GM19372 (cell line): ENCODE measurements around the gene PXN.
A peak's percentile ranks its signal among the peaks of the same experiment; 100 is the strongest.
"Not testable (repeated sequence)": the region's sequence is repeated elsewhere in the genome, so short reads cannot be mapped to it uniquely, and the experiment has no call there.

Experiments
- ATAC-seq: cut with Tn5 transposase; IDR thresholded peaks from one replicate; pipeline ENCODE4 v1.9.1; 2021; ENCODE audit warnings: mild to moderate bottlenecking, low read depth, moderate library complexity; ENCODE audit not compliant: unreplicated experiment

PXN gene

DNA sequence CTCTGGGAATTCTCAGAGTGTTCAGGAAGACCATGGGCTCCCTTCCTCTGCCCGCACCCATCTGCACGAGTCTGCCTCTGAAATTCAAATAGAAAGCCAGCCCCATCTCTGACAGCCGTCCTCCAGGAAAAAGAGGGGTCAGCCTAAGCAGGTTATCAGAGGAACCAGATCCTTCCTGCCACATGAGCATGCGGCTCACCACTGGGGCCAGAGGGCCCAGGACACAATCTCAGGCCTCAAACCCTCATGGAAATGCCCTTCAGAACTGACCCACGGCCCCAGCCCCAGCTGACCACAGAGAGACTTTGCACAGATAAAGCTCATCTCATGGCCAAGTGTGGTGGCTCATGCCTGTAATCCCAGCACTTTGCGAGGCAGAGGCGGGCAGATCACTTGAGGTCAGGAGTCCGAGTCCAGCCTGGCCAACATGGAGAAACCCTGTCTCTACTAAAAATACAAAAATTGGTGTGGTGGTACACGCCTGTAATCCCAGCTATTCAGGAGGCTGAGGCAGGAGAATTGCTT, 23.2 kb downstream of the PXN start:
- no peak for ATAC-seq

- ATAC-seq = no peak
These were observed 23.8 kb downstream of the PXN start for GRCh38 chr12:120241561-120242274.

DNA sequence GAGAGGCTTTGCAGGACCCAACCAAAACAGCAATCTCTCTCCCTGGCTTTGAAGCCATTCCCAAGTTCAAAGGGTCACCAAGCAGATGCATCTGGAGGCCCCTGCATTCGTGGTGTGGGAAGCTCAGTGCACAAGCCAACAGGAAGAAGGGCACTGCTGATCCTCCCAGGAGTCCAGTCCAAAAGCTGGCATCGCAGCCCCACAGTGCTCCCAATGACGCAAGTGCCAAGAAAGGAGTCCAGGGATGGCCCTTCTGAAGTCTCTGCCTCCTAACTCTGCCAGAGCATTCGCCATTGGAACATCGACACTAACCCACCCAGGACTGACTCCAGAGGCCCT, 25.1 kb downstream of the PXN start:
- ATAC-seq = no peak

DNA sequence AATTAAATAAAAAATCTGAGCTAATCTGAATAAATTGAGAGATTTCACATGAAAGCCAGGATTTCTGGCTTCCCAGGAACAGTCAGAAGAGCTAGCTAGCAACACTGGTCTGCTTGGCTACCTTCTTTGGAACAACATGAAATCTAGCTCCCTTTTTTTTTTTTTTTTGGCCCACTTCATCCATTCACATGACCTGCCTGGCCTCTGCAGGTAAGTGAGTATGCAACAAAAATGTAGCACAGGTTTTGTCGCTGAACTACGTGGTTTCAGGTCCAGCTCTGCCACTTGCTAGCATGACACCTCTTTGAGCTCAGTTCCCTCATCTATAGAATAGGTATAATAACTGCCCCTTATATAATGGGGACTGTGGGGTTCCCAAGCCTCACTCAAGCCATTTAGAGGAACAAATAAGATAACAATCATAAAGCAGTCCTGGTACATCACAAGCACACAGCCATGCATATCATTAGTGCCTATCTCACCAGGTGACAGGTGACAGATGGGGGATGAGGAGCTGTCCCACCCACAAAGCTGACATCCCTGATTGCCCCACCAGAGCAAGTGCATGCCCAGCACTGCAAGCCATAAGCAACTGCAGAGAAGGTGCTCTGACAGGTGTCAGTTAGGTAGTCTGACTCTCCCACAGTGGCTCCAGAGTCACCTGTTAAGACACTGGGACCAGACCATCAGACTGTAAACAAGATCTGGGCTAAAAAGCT, 25.6 kb downstream of the PXN start:
- no peak for ATAC-seq

DNA sequence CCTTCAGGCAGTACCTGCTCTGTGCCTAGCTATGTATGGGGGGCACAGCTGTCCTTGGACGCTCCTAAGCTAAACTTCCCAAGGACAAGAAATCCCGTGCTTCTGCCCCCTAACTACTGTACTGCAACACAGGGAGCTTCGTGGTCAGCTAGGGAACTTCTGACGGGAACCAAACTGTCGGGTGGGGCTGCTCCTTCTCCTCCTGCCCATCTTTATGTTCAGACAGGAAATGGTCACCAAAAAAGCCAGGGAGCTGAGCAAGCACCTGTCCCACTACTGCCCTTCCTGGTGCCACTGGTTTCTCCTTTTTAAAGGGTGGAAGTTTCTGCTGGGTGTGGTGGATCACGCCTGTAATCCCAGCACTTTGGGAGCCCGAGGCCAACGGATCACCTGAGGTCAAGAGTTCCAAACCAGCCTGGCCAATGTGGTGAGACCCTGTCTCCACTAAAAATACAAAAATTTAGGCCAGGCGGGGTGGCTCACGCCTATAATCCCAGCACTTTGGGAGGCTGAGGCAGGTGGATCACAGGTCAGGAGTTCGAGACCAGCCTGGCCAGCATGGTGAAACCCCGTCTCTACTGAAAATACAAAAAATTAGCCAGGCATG, 26.6 kb downstream of the PXN start:
- no peak for ATAC-seq

DNA sequence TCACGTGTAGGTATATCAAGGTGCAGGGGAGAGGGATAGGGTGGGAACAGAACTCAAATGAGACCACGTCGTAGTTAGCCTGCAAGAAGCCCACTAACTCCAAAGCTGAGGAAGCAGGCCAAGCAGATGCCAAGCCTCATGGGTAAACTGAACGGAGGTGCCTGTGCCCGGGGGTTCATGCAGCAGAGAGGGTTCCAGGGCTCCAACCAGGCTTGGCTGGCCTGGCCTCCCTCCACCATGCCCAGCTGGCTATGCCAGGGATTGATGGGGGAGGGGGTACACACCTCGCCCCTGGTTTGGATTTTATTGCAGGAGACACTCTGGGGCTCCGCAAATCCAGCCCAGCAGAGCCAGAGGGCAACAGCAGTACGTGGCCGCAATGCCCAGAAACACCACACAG, 27.3 kb downstream of the PXN start:
- ATAC-seq = no peak

DNA sequence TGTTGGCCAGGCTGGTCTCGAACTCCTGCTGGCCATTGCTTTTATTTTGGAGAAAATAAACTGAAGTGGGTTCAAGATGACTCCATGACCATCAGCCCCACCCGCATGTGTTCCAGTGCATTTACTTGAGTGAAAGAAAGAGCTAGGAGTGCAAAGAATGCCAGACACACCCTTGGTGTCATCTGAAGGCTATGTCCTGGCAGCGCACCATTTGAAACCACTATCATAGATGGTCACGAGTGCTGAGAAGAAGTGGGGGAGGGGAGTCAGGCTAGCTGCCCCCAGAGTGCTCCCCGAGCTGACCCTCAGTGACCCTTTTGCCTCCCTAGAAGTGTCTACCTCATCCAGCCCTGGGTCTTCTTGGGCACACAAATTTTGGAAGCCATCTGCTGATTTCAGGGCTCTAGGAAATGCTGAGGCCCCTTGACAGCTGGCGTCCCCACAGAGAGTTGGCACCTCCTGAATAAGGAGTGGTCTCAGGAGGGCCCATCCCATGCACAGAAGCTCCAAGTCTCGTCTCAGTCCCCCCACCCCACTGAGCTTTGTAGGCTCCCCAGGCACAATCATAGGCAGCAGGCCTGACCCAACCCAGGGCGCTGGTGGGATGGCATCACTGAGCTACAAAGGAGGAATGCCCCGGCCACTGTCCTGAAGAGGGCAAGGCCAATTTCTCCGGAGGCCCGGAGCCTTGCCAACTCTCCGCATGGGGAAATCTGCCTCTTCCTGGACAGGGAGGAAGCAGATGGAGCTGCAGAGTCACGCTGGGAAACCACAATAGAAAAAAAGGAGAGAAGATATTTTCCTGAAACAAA, 28.0 kb downstream of the PXN start:
- ATAC-seq = no peak

- not testable (repeated sequence) for ATAC-seq
These were observed 28.7 kb downstream of the PXN start for GRCh38 chr12:120236809-120237208.

DNA sequence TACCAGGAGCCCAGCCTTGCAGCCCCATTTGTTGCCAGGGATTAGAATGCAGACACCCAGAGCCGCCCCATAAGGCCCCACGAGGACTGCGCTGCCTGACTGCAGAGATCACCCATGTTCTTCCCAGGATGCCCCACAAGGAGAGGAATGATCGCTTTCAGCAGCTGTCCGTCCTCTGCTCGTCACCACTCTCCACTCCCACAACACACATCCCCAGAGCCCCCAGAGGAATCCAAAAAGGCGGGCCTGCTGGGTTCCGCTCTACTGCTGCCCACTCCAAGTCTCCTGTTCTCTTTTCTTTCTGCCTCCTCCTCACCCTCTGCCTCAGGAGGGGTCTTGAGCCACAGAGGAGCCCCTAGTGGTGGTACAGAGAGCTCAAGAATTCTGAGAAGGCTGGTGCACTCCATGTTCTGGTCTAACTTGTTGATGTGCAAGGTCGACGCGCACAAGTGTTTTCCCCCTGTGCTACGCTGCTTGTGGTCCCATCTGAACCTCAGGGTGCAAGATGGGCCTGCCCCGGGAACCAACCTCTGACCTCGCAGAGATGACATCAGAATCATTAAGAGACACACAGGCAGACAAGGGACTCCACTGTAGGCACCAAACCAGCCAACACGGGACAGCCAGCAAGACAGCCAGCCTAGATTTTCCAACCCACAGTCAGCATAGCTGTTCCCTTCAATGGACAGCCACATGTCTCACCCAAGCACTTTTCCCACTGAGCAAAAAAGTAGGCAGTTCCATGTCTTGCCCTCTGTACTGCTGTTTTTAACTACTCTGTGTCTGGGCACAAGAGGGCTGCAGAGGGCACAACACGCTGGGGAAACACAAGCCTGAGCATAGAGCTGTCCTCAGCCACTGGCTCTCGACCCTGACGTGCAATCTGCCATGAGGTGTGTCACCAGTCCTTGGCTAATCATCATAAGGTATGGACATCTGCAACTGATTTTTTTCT, 29.9 kb downstream of the PXN start:
- no peak for ATAC-seq

GRCh38 chr12:120234643-120235368, 30.7 kb downstream of the PXN start:
- no peak for ATAC-seq

DNA sequence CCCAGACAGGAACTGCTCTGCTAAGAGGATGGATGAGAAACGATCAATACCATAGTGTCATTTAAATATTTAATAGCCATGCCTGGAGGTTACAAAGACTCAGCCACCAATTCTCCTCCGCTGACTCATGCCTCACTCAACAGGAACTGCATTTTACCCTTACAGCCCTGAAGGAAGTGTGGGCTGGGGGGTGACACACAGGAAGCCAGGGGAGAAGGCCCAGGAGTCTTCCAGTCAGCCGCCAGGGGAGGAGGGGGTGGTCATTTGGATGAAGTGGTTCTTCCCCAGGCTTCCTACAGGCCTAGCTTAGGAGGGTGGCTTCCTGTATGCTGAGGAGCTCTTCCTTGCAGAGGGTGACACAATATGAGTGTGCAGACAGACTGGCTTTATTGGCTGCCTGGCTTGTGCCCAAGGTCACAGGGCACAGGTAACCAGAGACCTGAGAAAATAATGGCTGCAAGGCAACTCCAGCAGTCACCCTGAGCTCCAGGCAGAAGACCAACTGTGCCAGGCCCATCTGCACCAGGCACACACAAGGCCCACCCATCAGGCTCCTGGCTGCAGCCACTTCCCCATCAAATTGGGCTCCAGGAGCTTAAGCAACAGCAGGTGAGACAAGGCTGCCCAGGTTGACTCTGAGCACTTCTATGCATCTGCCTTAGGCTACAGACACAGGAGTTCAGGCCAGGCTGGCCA, 34.1 kb downstream of the PXN start:
- ATAC-seq = no peak

- no peak for ATAC-seq
These were observed 34.6 kb downstream of the PXN start for GRCh38 chr12:120230974-120231315.

DNA sequence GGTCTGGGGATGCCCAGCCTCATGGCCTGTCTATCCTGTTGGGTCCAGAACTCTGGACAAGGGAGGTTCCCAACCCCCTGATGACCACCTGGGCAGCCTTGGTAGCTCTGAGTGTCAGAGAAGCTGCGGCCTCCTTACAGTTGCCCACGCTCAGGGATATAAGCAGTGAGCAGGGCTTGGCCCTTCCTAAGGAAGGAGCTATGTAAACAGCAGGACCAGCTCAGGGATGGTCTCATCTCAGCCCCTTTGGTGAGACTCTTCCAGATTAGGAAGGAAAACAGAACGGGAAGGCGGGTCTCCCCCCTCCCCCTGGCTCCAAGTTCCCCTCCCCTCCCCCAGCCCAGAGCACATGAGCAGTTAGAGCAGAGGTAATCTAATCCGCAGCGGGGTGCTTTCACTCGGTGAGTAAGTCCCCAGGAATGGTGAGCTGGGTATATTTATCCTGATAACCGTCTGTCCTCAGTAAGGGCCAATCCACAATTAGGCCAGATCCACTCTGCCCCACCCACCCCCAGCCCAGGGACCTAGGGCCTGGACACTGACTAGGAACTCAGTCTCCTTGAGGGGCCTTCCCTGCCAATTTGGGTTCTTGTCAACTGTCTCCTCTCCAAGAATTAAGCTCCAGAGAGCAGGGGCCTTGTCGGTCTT, 35.1 kb downstream of the PXN start:
- ATAC-seq = no peak

DNA sequence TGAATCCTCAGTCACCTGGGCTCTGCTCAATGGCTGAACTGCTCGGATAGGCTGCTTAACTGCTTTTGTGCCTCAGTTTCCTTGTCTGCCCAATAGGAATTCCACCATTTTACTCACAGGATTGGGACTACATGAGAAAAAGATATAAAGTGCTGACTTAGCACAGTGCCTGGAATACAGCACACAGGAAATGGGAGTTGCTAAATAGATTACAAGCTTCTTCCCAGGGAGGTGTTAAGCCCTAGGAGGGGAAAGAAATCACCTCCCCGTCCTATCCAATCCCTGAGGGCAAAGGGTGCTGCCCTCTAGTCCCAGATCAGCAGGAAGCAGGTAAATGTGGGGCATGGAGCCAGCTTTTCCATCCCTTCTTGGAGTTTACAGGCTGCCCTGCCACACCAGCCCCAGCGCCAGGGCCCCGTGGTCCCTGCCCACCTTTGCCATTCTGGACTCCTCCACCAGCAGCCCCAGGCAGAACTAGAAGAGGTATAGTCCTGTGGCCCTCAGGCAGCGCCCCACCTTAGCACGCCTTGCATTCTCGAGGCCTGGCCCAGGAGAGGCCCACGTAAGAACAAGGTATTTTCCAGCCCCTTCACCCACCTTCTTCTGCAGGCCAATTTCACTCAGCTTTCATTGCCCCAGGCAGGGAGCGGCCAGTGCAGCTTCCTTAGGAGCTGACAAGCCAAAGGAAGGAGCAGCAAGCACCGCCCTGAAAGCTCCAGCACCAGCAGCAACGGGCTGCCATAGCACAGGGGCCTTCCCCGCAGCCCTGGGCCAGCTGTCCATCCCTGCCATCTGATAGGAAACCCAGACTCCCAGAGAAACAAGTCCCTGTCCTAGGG, 35.8 kb downstream of the PXN start:
- ATAC-seq = no peak

DNA sequence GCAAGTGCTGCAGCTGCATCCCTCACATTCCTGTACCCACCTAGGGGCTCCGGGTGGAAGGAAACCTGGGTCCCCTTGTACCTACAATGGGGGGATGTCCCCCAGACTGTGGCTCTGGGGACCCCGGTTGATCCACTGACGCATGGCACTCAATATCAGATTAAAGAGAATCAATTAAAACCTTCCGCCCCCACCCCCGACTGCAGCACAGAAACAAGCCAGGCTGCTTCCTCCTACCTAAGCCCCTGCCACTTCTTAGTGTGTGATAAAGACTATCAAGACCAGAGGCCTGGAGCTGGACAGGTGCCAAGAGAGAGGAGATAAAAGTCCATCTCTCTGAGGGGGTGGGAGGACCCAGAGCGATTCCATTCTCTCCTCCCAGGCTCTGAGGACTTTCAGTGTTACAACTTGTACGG, 36.5 kb downstream of the PXN start:
- no peak for ATAC-seq

DNA sequence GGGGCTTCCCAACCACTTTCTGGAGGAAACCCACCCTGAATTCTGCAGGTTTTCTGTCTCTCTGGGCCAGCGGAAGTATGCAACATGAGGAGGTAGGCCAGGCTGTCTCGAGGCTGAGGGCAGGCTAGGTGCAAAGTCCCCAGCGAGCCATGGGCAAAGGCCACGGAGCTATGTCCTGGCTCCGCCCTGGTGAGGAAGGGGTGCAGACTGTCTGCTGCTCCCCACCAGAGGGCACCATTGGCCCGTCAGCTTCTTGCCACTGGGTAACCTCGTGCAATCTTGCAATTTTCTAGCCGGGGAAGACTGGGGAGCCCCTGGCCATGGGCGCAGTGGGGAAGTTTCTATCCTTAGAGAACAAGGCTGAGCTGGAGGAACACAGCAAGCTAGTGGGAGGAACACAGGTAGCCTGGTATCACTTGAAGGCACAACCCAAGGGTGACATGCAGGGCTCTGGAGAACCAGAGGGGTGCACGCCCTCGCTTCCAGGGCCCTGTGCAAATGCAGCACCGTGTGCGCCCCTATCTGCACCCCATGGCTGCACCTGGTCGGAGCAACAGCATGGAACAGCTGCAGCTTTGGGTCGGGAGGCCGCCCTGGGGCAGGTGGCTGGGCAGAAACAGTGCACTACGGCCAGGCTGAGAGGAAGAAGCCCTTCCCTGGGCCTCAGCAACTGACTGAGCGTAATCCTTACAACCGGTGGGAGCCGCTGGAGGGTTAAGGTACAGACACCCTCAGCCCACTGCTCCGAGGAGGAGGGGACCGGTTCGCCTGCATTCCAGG, 37.0 kb downstream of the PXN start:
- ATAC-seq = peak; percentile 85

DNA sequence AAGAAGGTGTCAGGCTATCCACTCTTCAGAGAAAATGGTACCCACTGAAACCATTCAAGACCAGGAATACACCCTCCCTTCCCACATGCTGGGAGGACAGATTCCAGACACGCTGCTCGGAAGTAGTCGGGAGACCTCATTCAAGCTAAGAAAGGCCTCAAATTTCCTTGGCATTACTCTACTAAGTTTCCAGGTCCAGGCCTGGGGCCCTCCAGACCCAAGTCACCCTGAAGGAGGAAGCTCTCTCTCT, 37.6 kb downstream of the PXN start:
- no peak for ATAC-seq
